ENCODE results near the gene CKB.

CKB gene

GRCh38 chr14:103488071-103488470 lies 34.6 kb downstream of the CKB start:
- no peak for DNase-seq (ENCODE audit: low read depth in 2 of 2)

- no peak for DNase-seq (ENCODE audit: low read depth in 2 of 2)
These were observed 37.1 kb downstream of the CKB start for GRCh38 chr14:103485504-103485903.

GRCh38 chr14:103483600-103483999 lies 39.0 kb downstream of the CKB start:
- DNase-seq (ENCODE audit: low read depth in 2 of 2): no peak

- no peak for DNase-seq (ENCODE audit: low read depth in 2 of 2)
These were observed 42.0 kb downstream of the CKB start for GRCh38 chr14:103480595-103480994.

- no peak for DNase-seq (ENCODE audit: low read depth in 2 of 2)
These were observed 46.0 kb downstream of the CKB start for GRCh38 chr14:103476631-103477030.

- DNase-seq (ENCODE audit: low read depth in 2 of 2): no peak
These were observed 46.6 kb downstream of the CKB start for GRCh38 chr14:103476065-103476464.

GRCh38 chr14:103474893-103475292 lies 47.7 kb downstream of the CKB start:
- DNase-seq (ENCODE audit: low read depth in 2 of 2): no peak

- DNase-seq (ENCODE audit: low read depth in 2 of 2): no peak
These were observed 49.7 kb downstream of the CKB start for GRCh38 chr14:103472939-103473338.

Data from stimulated activated CD4-positive, alpha-beta T cell treated with anti-CD3 and anti-CD28 coated beads, Interleukin-15, amount 100 ng/mL, for 48 hours (primary cell).